LNCAP (cell line): ENCODE measurements around the gene CIZ1.

Experiments
- CTCF ChIP-seq: fragments of 450-650 bp; IDR thresholded peaks from 2 replicates; pipeline ENCODE4 v1.5.1; 2017; ENCODE audit warnings: mild to moderate bottlenecking

CIZ1 gene

DNA sequence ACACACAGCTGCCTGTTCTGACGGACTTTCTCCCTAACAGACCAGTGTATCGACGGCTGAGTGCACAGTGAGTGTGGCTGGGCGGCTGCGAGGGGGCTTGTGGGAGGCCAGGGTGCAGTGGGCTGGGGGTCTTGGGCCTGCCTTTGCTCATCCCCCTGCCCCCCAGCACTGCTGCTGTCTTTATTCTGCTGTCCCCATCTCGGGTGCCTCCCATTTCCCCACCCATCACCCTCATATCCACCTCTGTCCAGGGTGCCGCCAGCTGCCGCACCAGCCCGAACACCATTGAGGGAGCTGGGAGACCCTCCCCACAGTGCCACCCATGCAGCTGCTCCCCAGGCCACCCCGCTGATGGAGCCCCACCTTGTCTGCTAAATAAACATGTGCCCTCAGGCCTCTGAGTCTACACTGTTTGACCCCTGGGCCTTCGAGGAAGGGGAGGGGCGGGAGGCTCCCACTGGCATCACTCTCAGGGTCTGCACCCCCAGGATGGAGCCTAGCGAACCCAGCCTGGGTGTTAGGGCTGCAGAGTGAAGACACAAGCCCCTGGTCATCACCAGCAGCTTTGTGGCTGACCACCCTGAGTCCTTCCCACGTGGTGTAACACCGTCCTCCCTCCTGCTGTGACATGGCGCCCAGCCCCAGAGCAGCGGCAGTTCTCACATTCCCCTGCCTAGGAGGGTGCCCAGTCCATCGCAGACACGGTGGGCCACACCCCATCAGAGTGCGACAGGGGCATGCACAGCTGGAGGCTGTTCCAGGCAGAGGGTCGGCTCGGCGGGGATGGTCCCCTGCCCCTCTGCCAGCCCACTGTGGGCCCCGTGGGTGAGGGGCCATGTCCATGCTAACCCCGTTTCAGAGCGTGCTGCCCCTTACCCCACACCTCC lies 38.1 kb downstream of the CIZ1 start:
- TF ChIP-seq CTCF = no peak

GRCh38 chr9:128152133-128153059 lies 39.0 kb downstream of the CIZ1 start:
- TF ChIP-seq CTCF = no peak

DNA sequence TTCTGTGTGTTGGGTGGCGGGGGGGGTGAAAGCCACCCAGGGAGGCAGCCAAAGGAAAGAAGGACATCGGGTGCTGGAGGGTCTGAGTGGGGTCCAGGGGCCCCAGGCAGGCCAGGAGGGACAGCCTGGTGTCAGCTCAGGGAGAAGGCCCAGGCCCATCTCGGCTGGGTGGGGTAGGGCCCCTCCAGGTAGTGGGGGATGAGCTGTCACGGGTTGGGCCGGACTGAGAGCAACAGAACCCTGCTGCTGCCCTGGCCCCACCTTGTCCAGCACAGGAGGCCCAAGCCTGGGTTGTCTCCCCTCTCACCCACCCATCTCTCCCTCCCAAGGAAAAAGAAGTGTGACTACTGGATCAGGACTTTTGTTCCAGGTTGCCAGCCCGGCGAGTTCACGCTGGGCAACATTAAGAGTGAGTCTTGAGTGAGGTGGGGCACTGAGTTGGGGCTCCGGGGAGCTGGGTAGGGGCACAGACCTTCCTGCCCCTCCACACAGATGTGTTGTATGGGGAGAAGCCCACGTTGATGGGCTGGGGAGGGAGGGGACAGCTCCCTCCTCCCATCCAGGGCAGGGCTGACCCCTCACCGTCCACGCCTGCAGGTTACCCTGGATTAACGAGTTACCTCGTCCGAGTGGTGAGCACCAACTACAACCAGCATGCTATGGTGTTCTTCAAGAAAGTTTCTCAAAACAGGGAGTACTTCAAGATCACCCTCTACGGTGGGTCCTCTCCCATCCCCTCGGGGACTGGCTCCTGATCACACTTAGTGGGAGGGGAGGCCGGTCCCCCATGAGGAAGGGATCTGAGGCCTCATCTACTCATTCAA lies 39.9 kb downstream of the CIZ1 start:
- TF ChIP-seq CTCF = no peak

DNA sequence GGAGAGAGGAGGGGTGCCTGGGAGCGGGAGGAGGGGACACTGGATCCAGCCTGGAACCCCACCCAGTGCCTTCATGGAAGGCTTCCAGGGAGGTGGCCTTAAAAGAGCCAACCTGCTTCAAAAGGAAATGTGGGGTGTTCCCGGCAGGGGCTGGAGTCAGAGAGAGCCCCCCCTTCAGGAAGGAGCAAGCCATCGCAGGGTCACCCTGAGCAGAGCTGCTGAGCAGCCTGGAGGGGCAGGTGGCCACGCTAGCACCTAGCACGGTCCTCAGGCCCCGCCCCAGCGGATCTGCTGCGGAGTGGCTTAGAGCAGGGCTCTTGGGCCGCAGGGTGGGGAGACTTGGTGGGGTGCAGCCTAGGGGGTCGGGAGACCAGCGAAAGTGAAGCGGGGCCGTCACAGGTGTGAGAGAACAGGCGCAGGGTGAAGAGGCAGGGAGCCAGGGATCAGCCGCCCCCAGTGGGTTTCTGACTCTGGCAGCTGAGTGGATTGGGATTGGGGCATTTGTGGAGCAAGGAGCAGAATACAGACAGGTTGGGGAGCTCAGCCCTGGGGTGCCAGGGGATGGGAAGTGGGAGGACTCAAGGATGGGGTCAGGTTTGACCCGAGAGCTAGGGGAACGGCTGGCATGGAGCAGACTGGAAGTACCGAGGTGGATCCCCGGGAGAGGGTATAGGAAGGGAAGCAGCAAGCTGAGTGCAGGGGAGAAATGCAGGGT lies 40.6 kb downstream of the CIZ1 start:
- no peak for TF ChIP-seq CTCF

GRCh38 chr9:128149951-128150593 lies 41.3 kb downstream of the CIZ1 start:
- no peak for TF ChIP-seq CTCF

DNA sequence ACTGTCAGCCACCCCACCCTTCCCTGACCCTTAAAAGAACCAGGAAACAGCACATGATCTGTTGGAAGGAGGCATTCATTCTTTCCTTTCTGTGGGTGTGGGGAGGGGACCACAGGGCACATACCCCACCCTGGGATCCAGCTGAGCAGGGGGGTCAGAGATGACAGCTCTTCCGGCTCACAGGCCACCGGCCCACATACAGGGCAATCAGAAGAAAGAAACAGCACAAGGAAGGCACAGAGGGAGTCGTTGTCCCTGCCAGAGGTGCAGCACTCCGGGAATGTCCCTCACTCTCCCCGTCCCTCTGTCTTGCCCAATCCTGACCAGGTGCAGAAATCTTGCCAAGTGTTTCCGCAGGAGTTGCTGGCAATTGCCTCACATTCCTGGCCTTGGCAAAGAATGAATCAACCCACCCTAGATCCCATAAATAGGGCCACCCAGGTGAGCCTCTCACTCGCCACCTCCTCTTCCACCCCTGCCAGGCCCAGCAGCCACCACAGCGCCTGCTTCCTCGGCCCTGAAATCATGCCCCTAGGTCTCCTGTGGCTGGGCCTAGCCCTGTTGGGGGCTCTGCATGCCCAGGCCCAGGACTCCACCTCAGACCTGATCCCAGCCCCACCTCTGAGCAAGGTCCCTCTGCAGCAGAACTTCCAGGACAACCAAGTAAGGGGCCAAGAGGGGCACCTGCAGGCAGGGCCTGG lies 42.2 kb downstream of the CIZ1 start, which contains the start of gene LCN2:
TSS of gene LCN2 (plus strand) at position 453 of the 701 bp plus-strand sequence. CDS start at position 526, 73 bp downstream.
- TF ChIP-seq CTCF = no peak
